ENCODE data around the gene NAPSA. TPM values are rescaled to one million over a fixed set of nuclear protein-coding genes. Genes with fewer than 3 reads are reported as not detected.
"Not testable (repeated sequence)": the region's sequence is repeated elsewhere in the genome, so short reads cannot be mapped to it uniquely, and the experiment has no call there.

The NAPSA gene
- total and polyA plus RNA-seq, 2 of the 8 experiments (the other 6 are each of a cell fraction or from before 2014, with no cell fraction given), result 0.71 to 0.73 TPM

DNA sequence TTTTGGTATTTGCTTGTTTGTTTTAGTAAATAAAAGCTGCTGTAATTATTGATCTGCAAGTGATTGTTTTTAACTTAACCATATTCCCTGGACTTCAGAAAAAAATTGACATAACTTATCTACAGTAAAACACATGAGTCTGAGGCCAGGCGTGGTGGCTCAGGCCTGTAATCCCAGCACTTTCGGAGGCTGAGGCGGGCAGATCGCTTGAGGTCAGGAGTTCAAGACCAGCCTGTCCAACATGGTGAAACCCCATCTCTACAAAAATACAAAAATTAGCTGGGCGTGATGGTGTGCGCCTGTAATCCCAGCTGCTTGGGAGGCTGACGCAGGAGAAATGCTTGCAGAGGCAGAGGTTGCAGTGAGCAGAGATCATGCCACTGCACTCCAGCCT lies 12.0 kb downstream of the NAPSA start:
- WGBS, 2 experiments (ENCODE audit: extremely low coverage in 1 of 2, insufficient coverage in 1 of 2, insufficient read length in 1 of 2, insufficient replicate concordance in 2 of 2, low coverage in 1 of 2, low lambda C conversion rate in 2 of 2, missing lambda C conversion rate in 1 of 2), result 95% methylated on average over 7 of the region's 7 CpGs; no CpG with 5 or more reads in 1 of the 2 experiments
- POLR2A ChIA-PET (ENCODE audit: partially characterized antibody), result interaction anchor here (0.7 to 1.5 kb wide), 3 partner anchors 20 to 591 kb away, joined by 3 to 6 read pairs (median 5); no protein-coding TSS in a partner anchor
- not testable (repeated sequence) for H2BK20ac ChIP-seq (ENCODE audit: low read length)

More for the DNA sequence above, 12.0 kb downstream of the NAPSA start:
- H3K9me3 ChIP-seq (ENCODE audit: insufficient read depth in 2 of 2, low read depth in 1 of 2, low read length in 1 of 2); H3K14ac ChIP-seq (ENCODE audit: insufficient read length); H3K23ac ChIP-seq (ENCODE audit: insufficient read length); H3K56ac ChIP-seq (replicated peaks; ENCODE audit: insufficient read length, low read depth, low read length); H3K4me2 ChIP-seq (ENCODE audit: insufficient read depth in 1 of 2, low read depth in 2 of 2, low read length in 2 of 2); H2BK120ac ChIP-seq (replicated peaks; ENCODE audit: low read depth, low read length); H3K79me1 ChIP-seq (ENCODE audit: low read depth, low read length); H2BK15ac ChIP-seq (ENCODE audit: low read length); H3K4me3 ChIP-seq (ENCODE audit: extremely low read depth in 1 of 4, insufficient read depth in 2 of 4, low read depth in 3 of 4, low read length in 4 of 4); H3K36me3 ChIP-seq (ENCODE audit: control insufficient read depth in 2 of 4, insufficient read depth in 4 of 4, low read length in 3 of 4); H2BK5ac ChIP-seq (ENCODE audit: low read depth, low read length); H2AFZ ChIP-seq (ENCODE audit: low read length); H3K27ac ChIP-seq (ENCODE audit: low read depth, low read length); H3K4ac ChIP-seq (replicated peaks; ENCODE audit: insufficient read length, low read depth, low read length); H2BK12ac ChIP-seq (ENCODE audit: low read depth, low read length); H3K27me3 ChIP-seq (replicated peaks in 1 of 4; ENCODE audit: control insufficient read depth in 3 of 4, extremely low read depth in 1 of 4, insufficient read depth in 3 of 4, low read length in 3 of 4); H4K91ac ChIP-seq (replicated peaks; ENCODE audit: insufficient read length, low read length); H4K5ac ChIP-seq (ENCODE audit: insufficient read length, low read depth, low read length); H4K20me1 ChIP-seq (replicated peaks in 1 of 2; ENCODE audit: control insufficient read depth in 1 of 2, insufficient read depth in 2 of 2, low read length in 2 of 2); H3K18ac ChIP-seq (ENCODE audit: extremely low read depth, low read length); H2AK5ac ChIP-seq (ENCODE audit: low read depth, low read length); H4K8ac ChIP-seq (ENCODE audit: extremely low read depth, insufficient read depth, low read length); DNase-seq (ENCODE audit: low read depth in 1 of 2, low spot score in 2 of 2); FAIRE-seq; H3K4me1 ChIP-seq (replicated peaks in 1 of 4; ENCODE audit: control insufficient read depth in 3 of 4, insufficient read depth in 4 of 4, low read length in 3 of 4); H3K79me2 ChIP-seq (ENCODE audit: control insufficient read depth in 1 of 2, insufficient read depth in 2 of 2, low read length in 2 of 2); H3K9ac ChIP-seq (replicated peaks in 1 of 4; ENCODE audit: extremely low read depth in 1 of 4, low read depth in 3 of 4, low read length in 3 of 4); H3K23me2 ChIP-seq (ENCODE audit: low read depth, low read length): not testable (repeated sequence)
- CTCF ChIA-PET (ENCODE audit: partially characterized antibody), result interaction anchor here (0.7 to 2.6 kb wide), 6 partner anchors 17 to 206 kb away, joined by 3 to 10 read pairs (median 3); partner anchors contain the start of gene KCNC3

Measured in H1 (cell line).